ENCODE measurements around the gene MAIP1.

DNA sequence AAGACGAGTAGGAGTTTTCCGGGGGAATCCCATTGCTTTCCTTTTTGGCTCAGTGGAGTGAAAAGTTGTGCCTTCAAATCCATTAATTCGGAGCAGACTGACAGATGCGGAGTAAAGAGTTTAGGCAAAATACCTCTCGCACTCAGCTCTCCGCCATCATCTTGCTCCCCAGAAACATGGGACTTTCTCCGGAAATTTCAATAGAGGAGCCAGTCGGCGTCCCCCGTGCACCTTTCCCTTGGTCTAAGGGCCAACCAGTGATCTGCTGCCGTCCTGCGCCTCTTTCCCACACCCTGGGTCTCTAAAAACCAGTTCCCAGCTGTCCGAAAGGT is 409 bp upstream of the MAIP1 start:
- TF ChIP-seq POLR2A (IDR thresholded peaks at IDR 0.05; ENCODE audit: low read depth, low read length), result no peak
- no peak for TF ChIP-seq POLR2AphosphoS5 (IDR thresholded peaks at IDR 0.05; ENCODE audit: low read depth, low read length)
- no peak for TF ChIP-seq TAF1 (IDR thresholded peaks at IDR 0.05; ENCODE audit: borderline replicate concordance, low read depth, low read length)

Measured in GM12892 (cell line).